ENCODE measurements around the gene EPB42. TPM values are rescaled to one million over a fixed set of nuclear protein-coding genes. Genes with fewer than 3 reads are reported as not detected.

The EPB42 gene
- total RNA-seq, 1 experiment from 2014 or later: not detected

GRCh38 chr15:43266386-43266785 is 45.6 kb upstream of the EPB42 start:
- no peaks in the 10 kb centered on the region for H3K4me1 ChIP-seq (ENCODE audit: insufficient read depth, low read length)
- H3K79me2 ChIP-seq (ENCODE audit: low read length): no peaks in the 10 kb centered on the region
- H3K9me2 ChIP-seq (replicated peaks; ENCODE audit: low read length): no peaks in the 10 kb centered on the region
- no peaks in the 10 kb centered on the region for H4K20me1 ChIP-seq (ENCODE audit: low read length)
- no peaks in the 10 kb centered on the region for H3F3A ChIP-seq (ENCODE audit: low read length, unreplicated experiment)
- H3K4me2 ChIP-seq (ENCODE audit: low read length): no peak overlapping the region
- DNase-seq (no peak), ATAC-seq (no peak)
- intact Hi-C loops (cut with micrococcal nuclease): no loop called here
- H2AFZ ChIP-seq (ENCODE audit: low read length): no peak overlapping the region
- H3K4me3 ChIP-seq (ENCODE audit: low read length): no peak overlapping the region
- no peak overlapping the region for H3K27ac ChIP-seq (ENCODE audit: low read length)
- H3K9me3 ChIP-seq (ENCODE audit: low read length): no peaks in the 10 kb centered on the region
- BruUV-seq (replicated peaks): no TSS peak
- TF ChIP-seq EZH2 (IDR thresholded peaks at IDR 0.05; ENCODE audit: low read length, unreplicated experiment): no peak
- TF ChIP-seq CTCF (conservative IDR thresholded peaks at IDR 0.05; ENCODE audit: low read depth, low read length): no peak
- TF ChIP-seq EZH2phosphoT487 (IDR thresholded peaks at IDR 0.05; ENCODE audit: borderline replicate concordance, low read length): no peak
- POLR2A ChIA-PET (ENCODE audit: unreplicated experiment): no interaction called here
- H3K36me3 ChIP-seq (ENCODE audit: low read depth, low read length): no peaks in the 10 kb centered on the region
- H3K27me3 ChIP-seq (ENCODE audit: low read length): peaks cover 49% of the 10 kb centered on the region
- CTCF ChIA-PET: no interaction called here
- no peak overlapping the region for H3K9ac ChIP-seq (ENCODE audit: low read length)

GRCh38 chr15:43260011-43260615 is 39.3 kb upstream of the EPB42 start:
- Histone ChIP-seq H3K9me3 (ENCODE audit: low read length) (no peaks in the 10 kb centered on the region), H3K27ac (ENCODE audit: low read length) (no peak overlapping the region), H3K9ac (ENCODE audit: low read length) (no peak overlapping the region), H4K20me1 (ENCODE audit: low read length) (no peaks in the 10 kb centered on the region), H3K36me3 (ENCODE audit: low read depth, low read length) (no peaks in the 10 kb centered on the region), H3K4me3 (ENCODE audit: low read length) (no peak overlapping the region), H3K9me2 (replicated peaks; ENCODE audit: low read length) (no peaks in the 10 kb centered on the region), H3F3A (ENCODE audit: low read length, unreplicated experiment) (no peaks in the 10 kb centered on the region), H3K4me1 (ENCODE audit: insufficient read depth, low read length) (no peaks in the 10 kb centered on the region), H3K4me2 (ENCODE audit: low read length) (no peak overlapping the region), H3K79me2 (ENCODE audit: low read length) (no peaks in the 10 kb centered on the region), H2AFZ (ENCODE audit: low read length) (no peak overlapping the region), H3K27me3 (ENCODE audit: low read length) (peaks cover 45% of the 10 kb centered on the region)
- no TSS peak for BruUV-seq (replicated peaks)
- intact Hi-C loops (cut with micrococcal nuclease): no loop called here
- ATAC-seq (no peak), DNase-seq (no peak)
- no peak for TF ChIP-seq EZH2 (IDR thresholded peaks at IDR 0.05; ENCODE audit: low read length, unreplicated experiment)
- no peak for TF ChIP-seq EZH2phosphoT487 (IDR thresholded peaks at IDR 0.05; ENCODE audit: borderline replicate concordance, low read length)
- TF ChIP-seq CTCF (conservative IDR thresholded peaks at IDR 0.05; ENCODE audit: low read depth, low read length): no peak
- ChIA-PET POLR2A (ENCODE audit: unreplicated experiment) (no interaction called here), CTCF (no interaction called here)

- no peak for DNase-seq
- H4K20me1 ChIP-seq (ENCODE audit: low read length): no peaks in the 10 kb centered on the region
- H3K27me3 ChIP-seq (ENCODE audit: low read length): peaks cover 33% of the 10 kb centered on the region
- no peak overlapping the region for H3K27ac ChIP-seq (ENCODE audit: low read length)
- H3F3A ChIP-seq (ENCODE audit: low read length, unreplicated experiment): no peaks in the 10 kb centered on the region
- no peaks in the 10 kb centered on the region for H3K9me2 ChIP-seq (replicated peaks; ENCODE audit: low read length)
- no TSS peak for BruUV-seq (replicated peaks)
- H2AFZ ChIP-seq (ENCODE audit: low read length): no peak overlapping the region
- no peak overlapping the region for H3K9ac ChIP-seq (ENCODE audit: low read length)
- no peaks in the 10 kb centered on the region for H3K9me3 ChIP-seq (ENCODE audit: low read length)
- TF ChIP-seq EZH2phosphoT487 (IDR thresholded peaks at IDR 0.05; ENCODE audit: borderline replicate concordance, low read length): no peak
- no peak for TF ChIP-seq CTCF (conservative IDR thresholded peaks at IDR 0.05; ENCODE audit: low read depth, low read length)
- no peak for TF ChIP-seq EZH2 (IDR thresholded peaks at IDR 0.05; ENCODE audit: low read length, unreplicated experiment)
- H3K36me3 ChIP-seq (ENCODE audit: low read depth, low read length): no peaks in the 10 kb centered on the region
- no peak overlapping the region for H3K4me2 ChIP-seq (ENCODE audit: low read length)
- intact Hi-C loops (cut with micrococcal nuclease): no loop called here
- H3K79me2 ChIP-seq (ENCODE audit: low read length): no peaks in the 10 kb centered on the region
- peaks cover 6% of the 10 kb centered on the region; the same call in 1 of the 2 replicates for H3K4me1 ChIP-seq (ENCODE audit: insufficient read depth, low read length)
- no peak overlapping the region for H3K4me3 ChIP-seq (ENCODE audit: low read length)
- ChIA-PET CTCF (no interaction called here), POLR2A (ENCODE audit: unreplicated experiment) (no interaction called here)
- no peak for ATAC-seq
Measured at GRCh38 chr15:43258781-43259180, 38.0 kb upstream of the EPB42 start.

All from PC-3 (cell line).